ENCODE results near the gene ACTL6B.

Gene ACTL6B

GRCh38 chr7:100683659-100684533 is 27.6 kb upstream of the ACTL6B start:
- DNase-seq = no peak

- no peak for DNase-seq
Observed at GRCh38 chr7:100682991-100683658, 26.9 kb upstream of the ACTL6B start.

DNA sequence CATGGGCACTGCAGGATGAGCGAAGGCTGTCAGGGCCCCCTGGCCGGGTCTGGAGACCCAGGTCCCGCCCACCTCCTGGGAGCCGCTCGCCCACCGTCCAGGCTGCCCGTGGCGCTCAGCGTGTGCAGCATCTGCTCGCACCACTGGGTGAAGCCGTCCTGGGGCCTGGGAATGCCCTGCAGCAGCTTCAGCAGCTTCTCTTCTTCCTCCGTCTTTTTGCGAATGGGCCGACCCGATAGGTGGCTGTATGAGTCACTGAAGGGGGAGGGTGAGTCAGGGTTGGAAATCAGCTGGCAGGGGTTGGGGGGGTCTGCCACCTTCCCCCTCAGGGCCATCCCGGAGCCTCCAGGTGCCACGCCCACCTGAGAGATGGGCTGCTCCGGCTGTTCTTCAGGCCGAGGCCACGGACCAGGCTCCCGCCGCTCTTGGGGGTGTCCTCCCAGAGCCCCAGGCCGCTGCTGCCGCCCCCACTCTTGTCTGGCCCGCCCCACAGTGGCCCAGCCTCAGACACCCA is 26.0 kb upstream of the ACTL6B start:
- DNase-seq = no peak

GRCh38 chr7:100681491-100682227 is 25.4 kb upstream of the ACTL6B start:
- DNase-seq = no peak

DNA sequence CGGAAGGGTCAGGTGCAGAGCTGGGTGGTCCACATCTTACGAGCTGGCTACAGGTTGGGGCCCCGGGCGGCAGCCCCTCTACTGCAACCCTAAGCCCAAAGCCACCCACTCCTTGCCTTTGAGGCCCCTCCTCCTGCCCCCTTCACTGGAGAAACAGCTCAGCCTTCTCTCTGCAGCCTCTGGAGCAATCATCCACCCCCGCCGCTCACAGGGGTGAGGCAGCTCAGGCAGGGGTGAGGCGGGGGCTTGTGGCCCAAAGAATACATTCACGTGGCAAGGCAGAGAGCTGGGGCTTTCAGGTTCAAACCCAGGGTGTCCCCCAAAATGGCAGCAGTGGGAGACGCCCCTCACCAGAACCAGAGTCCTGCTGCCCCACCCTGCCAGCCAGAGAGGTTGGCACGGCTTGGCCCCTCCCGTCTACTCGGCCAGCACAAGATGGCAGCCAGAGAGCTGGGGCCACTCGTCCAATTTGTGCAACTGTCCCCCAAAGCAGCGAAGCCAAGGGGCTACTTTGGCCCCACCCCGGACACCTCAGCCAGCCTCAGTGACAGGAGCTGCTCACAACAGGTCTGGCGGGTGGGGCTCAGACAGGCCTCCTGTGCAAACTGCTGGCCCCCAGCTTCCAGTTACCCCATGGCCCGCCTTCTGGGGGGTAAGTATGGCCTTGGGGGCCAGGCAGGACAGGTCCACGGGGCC is 24.5 kb upstream of the ACTL6B start:
- no peak for DNase-seq

GRCh38 chr7:100679927-100680575 is 23.8 kb upstream of the ACTL6B start:
- DNase-seq = no peak

DNA sequence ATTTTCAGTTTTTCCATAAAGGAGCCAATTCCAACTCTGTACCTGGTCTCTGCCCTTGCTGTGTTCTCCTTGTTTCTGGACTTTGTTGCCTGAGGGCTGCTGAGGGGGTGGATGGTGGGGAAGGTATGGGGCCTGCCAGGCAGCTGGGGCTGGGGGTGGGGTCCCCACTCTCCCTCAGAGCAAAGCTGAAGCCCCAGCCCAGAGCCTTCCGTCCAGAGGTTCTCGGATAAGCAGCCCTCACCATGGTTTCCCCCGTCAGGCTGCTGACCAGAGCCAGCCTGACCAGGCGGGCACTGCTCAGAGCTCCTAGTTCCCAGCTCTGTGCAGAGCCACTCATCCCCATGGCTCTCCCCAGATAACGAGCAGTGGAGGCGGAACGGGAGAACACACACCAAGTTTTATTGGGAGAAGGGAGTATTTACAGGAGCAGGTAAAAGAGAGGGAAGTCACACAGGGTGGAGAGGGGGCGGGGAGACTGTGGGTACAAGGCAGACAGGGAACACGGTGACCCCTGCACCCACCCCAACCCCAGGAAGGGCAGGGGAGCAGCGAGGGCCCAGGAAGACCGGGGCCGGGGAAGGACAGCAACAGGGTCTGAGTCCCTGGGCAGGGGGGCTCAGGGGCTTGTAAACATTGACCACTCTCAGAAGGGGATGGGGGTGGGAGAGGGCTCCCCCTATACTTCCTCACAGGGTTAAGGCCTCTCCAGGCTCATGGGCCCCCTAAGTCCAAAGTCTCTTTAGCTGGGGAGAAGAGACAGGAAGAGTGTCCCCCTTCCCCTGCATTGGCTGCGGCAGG is 23.1 kb upstream of the ACTL6B start:
- DNase-seq = no peak

- no peak for DNase-seq
Observed at GRCh38 chr7:100678291-100678984, 22.2 kb upstream of the ACTL6B start.

- DNase-seq = no peak
Observed at GRCh38 chr7:100677308-100678267, 21.3 kb upstream of the ACTL6B start.

DNA sequence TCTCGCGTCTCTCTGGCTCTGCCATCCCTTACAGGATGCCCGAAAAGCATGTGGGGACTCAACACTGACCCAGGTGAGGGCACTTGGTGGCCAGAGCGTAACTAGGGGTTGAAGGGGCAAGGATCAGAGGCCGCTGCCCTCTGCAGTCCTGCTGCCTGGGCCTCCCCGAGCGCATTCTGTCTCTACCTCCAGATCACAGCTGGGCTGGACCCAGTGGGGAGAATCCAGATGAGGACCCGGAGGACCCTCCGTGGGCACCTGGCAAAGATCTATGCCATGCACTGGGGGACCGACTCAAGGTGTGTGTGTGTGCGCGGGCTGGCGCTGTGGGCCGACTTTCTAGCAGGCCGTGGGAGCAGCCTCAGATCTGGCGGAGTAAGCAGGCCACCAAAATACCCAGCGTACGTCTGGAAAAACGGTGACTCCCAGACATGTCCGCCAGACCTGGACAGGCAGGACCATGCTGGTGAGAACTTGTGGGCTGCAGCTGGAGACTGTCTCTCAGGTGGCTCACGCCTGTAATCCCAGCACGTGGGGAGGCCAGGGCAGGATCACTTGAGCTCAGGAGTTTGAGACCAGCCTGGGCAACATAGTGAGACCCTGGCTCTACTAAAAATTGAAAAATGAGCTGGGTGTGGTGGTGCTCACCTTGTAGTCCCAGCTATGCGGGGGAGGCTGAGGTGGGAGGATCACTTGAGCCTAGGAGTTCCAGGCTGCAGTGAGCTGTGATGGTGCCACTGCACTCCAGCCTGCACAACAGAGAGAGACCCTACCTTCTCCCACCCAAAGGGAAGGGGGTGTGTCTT is 20.5 kb upstream of the ACTL6B start:
- no peak for DNase-seq

DNA sequence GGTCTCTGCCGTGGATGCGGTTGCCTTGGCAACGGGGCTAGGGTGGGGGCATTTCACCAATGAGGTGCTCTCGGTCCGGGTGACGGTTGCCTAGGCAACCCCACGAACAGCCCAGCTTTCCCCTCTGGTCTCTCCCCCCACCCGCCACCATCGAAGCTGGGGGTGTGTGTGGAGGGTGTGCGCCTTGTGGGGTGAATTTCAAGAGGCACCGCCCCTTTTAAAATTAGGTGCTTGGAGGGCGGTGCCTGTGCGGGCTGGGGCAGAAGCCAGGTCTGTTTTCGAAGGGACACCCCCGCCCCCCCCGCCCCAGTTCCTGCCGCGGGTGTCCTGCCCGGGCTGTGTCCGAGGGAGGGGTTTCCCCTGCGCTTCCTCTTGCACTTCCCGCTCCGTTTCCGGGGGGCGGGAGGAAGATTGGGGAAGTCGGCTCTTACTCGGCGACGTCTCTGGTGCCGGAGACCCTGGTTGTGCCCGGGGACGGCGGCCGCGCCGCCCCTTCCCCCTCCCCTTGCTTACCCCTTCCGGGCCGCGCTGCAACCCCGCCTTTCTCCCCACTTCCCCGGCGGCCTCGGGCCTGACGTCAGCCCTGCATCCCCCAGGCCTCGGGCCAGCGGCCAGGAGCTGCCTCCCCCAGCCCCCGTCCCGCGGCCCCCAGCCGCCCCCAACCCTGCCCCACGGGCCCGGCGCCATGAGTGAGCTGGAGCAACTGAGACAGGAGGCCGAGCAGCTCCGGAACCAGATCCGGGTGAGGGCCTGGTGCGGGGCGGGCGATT is 19.5 kb upstream of the ACTL6B start:
- peak; percentile 12 for DNase-seq

DNA sequence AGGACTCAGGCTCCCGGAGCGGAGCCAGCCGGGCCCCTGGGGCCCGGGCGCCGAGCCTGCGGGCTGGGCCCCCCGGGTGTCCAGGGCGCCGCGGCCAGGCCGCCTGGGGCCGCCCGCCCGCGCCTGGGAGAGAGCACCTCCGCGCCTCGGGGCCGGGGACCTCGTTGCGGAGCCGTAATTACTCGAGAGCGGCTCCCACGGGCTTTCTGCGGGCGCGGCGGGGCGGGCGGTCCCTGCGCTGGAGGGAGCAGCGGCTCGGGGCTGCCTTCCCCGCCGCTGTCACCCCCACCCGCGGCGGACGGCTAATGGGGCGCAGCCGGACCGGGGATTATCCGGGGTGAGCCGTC is 18.8 kb upstream of the ACTL6B start:
- DNase-seq = no peak

DNA sequence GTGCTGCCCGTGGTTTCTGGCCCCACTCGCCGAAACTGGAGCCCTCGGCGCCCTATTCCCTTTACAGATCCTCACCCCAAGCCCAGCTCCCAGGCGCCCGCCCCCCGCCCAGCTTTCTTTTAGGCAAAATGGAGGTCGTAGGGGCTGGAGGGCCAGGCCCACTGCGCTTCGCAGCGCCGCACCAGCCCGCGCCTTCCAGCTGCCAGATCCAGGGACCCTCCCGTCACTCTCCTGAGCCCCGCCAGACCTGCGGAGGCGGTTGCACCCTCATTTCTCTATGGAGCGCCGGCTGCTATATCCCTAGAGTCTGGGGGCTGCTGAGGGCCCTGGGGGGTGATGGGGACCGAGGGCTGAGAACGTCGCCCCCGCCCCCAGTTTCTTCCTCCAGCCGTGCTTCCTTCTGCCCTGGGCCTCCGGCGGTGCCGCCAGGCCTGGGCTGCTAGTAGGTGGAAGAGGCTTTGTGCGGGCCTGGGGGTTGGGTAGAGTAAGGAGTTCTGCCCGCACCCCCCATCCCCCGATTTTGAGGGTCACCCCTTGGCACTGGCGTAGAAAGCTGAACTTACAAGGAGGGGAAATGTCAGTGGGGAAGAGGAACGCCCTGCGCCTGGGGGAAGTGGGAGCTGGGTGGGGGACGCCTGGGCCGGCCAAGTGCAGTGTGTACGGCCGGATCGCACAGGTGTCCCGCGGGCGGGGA is 18.3 kb upstream of the ACTL6B start:
- peak; percentile 14 for DNase-seq

- no peak for DNase-seq
Observed at GRCh38 chr7:100673942-100674410, 17.7 kb upstream of the ACTL6B start.

- DNase-seq = peak; percentile 97
Observed at GRCh38 chr7:100673302-100673941, 17.2 kb upstream of the ACTL6B start, which contains the start of gene GNB2. GNB2 (plus strand) TSS chr7:100673740; CDS start chr7:100676266, 2,526 bp downstream.
